ENCODE measurements around the gene ZIC4.

ZIC4 gene

GRCh38 chr3:147356145-147356908 lies 50.0 kb downstream of the ZIC4 start:
- no peak for DNase-seq (ENCODE audit: extremely low read depth in 1 of 2, low read depth in 1 of 2)

GRCh38 chr3:147355753-147356090 lies 50.6 kb downstream of the ZIC4 start:
- DNase-seq (ENCODE audit: extremely low read depth in 1 of 2, low read depth in 1 of 2) = no peak

GRCh38 chr3:147355084-147355752 lies 51.1 kb downstream of the ZIC4 start:
- DNase-seq (ENCODE audit: extremely low read depth in 1 of 2, low read depth in 1 of 2) = no peak

- DNase-seq (ENCODE audit: extremely low read depth in 1 of 2, low read depth in 1 of 2) = no peak
Measured at GRCh38 chr3:147354623-147355022, 51.7 kb downstream of the ZIC4 start.

GRCh38 chr3:147351301-147351700 lies 55.0 kb downstream of the ZIC4 start:
- DNase-seq (ENCODE audit: extremely low read depth in 1 of 2, low read depth in 1 of 2) = no peak

GRCh38 chr3:147348976-147349375 lies 57.4 kb downstream of the ZIC4 start:
- no peak for DNase-seq (ENCODE audit: extremely low read depth in 1 of 2, low read depth in 1 of 2)

GRCh38 chr3:147343926-147344325 lies 62.4 kb downstream of the ZIC4 start:
- DNase-seq (ENCODE audit: extremely low read depth in 1 of 2, low read depth in 1 of 2) = no peak

- no peak for DNase-seq (ENCODE audit: extremely low read depth in 1 of 2, low read depth in 1 of 2)
Measured at GRCh38 chr3:147341727-147342126, 64.6 kb downstream of the ZIC4 start.

- no peak for DNase-seq (ENCODE audit: extremely low read depth in 1 of 2, low read depth in 1 of 2)
Measured at GRCh38 chr3:147336543-147337278, 69.6 kb downstream of the ZIC4 start.

Data from stimulated activated CD8-positive, alpha-beta memory T cell treated with anti-CD3 and anti-CD28 coated beads, Interleukin-7, amount 100 ng/mL, for 48 hours (primary cell).